K562 (cell line): ENCODE measurements around the gene FAM3C. TPM values are rescaled to one million over a fixed set of nuclear protein-coding genes. Genes with fewer than 3 reads are reported as not detected.

ENCODE experiments used
- polyA plus RNA-seq, 8 experiments: library from polyadenylated mRNA; depleted of rRNA in 4 of 8; stranded (reverse) in 5 of 8; unstranded in 3 of 8; fragments of >200 nt; fragmentation: Nextera tagmentation in 2 of 8; fragmentation: Illumina TruSeq in 1 of 8; extraction: Ambion mirVana in 2 of 8; extraction: Trizol in 1 of 8; gene quantifications; 2 replicates each; pipeline versions ENCODE4 v1.2.1 to v1.2.3, GENCODE V29; 2011 to 2014; ENCODE audit warnings: inconsistent platforms in 1 of 8, missing spikeins in 1 of 8
- total RNA-seq, 7 experiments: library from RNA; depleted of rRNA in 6 of 7; stranded (reverse); fragments of >200 nt in 6 of 7; fragmentation: Illumina TruSeq in 2 of 7; extraction: Trizol in 2 of 7; gene quantifications; 2 replicates each; pipeline versions ENCODE4 v1.2.1 to v1.2.3, GENCODE V29; 2011 to 2021; ENCODE audit warnings: low replicate concordance in 1 of 7

FAM3C gene
- total and polyA plus RNA-seq, 9 of the 15 experiments (the other 6 are each of a cell fraction or from before 2014, with no cell fraction given) = 10.6 to 42.6 (median 30.0) TPM

Other genes with a start within 250 kb of the FAM3C start
- not detected in 2 replicates for gene WNT16, start 67.3 kb downstream of the FAM3C start, total RNA-seq (2014; rRNA removed)
- not detected in 2 replicates for gene WNT16, start 67.3 kb downstream of the FAM3C start, total RNA-seq (2014; rRNA removed; fragmentation: Illumina TruSeq; extraction: Trizol)
- not detected in 2 replicates for gene WNT16, start 67.3 kb downstream of the FAM3C start, total RNA-seq (2015; rRNA removed; fragmentation: Illumina TruSeq; extraction: Trizol)
- gene WNT16, start 67.3 kb downstream of the FAM3C start, total RNA-seq (2021) = not detected in 2 replicates
- not detected in 2 replicates for gene WNT16, start 67.3 kb downstream of the FAM3C start, polyA plus RNA-seq (2011; rRNA removed)
- gene WNT16, start 67.3 kb downstream of the FAM3C start, polyA plus RNA-seq (2014; fragmentation: Illumina TruSeq; extraction: Trizol) = not detected in 2 replicates
- gene WNT16, start 67.3 kb downstream of the FAM3C start, polyA plus RNA-seq (2014; fragmentation: Nextera tagmentation; extraction: Ambion mirVana) = under 1 TPM; 0.06 to 0.07 TPM
- gene WNT16, start 67.3 kb downstream of the FAM3C start, polyA plus RNA-seq (2014; rRNA removed) = not detected in 2 replicates